GM19043 (cell line): ENCODE results near the gene RHEX.
A peak's percentile ranks its signal among the peaks of the same experiment; 100 is the strongest.
"Not testable (repeated sequence)": the region's sequence is repeated elsewhere in the genome, so short reads cannot be mapped to it uniquely, and the experiment has no call there.

Experiments
- ATAC-seq: cut with Tn5 transposase; IDR thresholded peaks from one replicate; pipeline ENCODE4 v1.9.1; 2021; ENCODE audit warnings: low read depth; ENCODE audit not compliant: unreplicated experiment

RHEX gene, protein sequence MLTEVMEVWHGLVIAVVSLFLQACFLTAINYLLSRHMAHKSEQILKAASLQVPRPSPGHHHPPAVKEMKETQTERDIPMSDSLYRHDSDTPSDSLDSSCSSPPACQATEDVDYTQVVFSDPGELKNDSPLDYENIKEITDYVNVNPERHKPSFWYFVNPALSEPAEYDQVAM

GRCh38 chr1:206052919-206053610 is at the start of gene RHEX:
TSS of gene RHEX (plus strand) at chr1:206053173. CDS start at chr1:206097829, 44,656 bp downstream.
- ATAC-seq = not testable (repeated sequence)

DNA sequence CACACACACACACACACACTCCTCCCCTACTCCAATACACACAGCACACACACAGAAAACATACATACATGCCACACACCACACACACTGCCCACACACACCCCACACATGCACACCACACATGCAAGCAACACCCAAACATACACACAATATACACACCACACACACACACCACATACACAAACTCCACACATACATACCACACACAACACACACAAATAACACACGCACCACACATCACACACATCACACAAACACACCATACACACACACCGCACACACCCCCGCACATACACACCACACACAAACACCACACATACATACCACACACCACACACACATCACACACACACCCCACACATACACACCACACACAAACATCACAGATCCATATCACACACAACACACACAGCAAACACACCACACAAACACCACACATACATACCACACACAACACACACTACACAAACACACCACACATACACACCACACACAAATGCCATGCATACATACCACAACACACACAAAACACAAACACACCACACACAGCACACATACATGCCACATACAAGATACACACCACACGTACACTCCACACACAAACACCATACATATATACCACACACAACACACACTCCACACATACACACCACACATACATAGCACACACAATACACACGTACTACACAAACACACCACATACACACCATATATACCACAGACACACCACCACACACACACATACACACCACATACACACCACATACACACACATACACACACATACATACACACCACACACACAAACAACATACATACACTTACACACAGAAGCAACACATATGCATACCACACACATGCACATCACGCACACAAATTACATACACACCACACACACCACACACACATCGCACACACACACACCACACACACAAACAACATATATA is 48.8 kb upstream of the RHEX start:
- no peak for ATAC-seq

GRCh38 chr1:206004826-206005225 is 48.1 kb upstream of the RHEX start:
- no peak for ATAC-seq

GRCh38 chr1:206005234-206005633 is 47.7 kb upstream of the RHEX start:
- no peak for ATAC-seq

- ATAC-seq = no peak
Measured at GRCh38 chr1:206005778-206006180, 47.2 kb upstream of the RHEX start.

DNA sequence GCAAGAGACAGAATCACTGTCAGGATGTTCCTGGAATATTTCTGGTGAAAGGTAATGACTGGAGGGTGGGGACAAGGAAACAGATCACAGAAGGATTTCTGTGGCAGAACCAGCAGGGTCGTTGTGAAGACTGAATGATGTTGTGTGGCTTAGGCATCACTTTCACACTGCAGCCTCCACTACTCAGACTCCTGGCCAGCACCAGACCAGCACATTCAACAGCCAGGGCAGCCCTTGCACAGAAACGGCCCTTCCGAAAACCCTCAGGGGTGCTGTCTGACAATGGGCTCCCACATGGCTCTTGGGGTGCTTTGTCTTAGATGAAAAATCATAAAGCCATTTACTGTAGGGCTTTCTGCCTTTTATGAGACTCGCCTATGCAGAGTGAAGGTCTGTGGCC is 46.0 kb upstream of the RHEX start:
- ATAC-seq = no peak

DNA sequence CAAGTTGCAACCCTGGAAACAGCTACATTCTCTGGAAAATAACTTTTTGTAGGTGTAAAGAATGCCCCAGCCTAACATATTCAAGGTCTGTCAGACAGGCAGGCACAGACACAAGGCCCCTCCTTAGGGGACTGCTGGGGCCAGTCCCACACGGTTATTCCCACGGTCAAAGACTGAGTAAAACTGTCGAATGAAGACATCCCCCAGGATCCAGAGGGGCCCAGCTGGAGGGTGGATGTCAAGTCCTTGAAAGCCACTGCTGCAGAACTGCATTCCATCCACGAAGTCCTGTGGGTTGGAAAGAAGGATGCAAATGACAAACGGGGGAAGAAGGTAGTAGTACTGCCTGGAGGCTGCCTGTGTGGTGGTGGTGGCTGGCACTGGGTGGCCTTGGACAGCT is 42.9 kb upstream of the RHEX start:
- ATAC-seq = no peak

- no peak for ATAC-seq
Measured at GRCh38 chr1:206011057-206011456, 41.9 kb upstream of the RHEX start.

- peak; percentile 96 for ATAC-seq
Measured at GRCh38 chr1:206012086-206012859, 40.7 kb upstream of the RHEX start.

GRCh38 chr1:206013026-206013795 is 39.8 kb upstream of the RHEX start:
- ATAC-seq = no peak

DNA sequence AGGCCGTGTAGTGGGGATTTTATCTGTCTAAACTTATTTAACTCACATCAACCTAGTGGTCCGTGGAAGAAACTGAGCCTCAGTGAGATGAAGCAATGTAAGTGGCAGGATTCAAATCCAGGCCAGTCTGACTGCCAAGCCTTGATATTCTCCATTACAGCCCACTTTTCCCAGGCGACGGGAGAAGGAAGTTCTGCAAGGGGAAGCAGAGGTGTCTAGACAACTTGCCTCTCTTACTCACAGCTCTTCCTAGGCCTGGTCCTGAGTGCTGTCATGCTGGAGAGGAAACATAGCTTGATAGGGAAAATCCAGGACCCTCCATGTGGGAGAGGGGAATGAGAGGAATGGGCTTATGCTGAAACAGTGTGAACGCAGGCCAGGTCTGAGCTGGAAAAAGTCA is 38.4 kb upstream of the RHEX start:
- ATAC-seq = no peak

DNA sequence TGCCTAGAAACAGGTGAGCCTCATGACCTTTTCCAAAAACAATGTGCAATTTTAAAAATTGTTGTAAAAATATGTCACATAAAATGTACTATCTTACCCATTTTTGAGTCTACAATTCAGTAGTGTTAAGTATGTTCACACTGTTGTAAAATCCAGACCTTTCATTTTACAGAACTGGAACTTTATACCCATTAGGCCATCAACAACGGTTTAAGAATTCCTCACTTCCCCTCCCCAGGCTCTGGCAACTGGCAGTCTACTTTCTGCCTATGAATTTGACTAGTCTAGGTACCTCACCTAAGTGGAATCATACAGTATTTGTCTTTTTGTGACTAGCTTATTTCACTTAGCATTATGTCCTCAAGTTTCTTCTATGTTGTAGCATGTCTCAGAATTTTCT is 37.9 kb upstream of the RHEX start:
- no peak for ATAC-seq

- ATAC-seq = no peak
Measured at GRCh38 chr1:206020393-206021007, 32.5 kb upstream of the RHEX start.

- ATAC-seq = no peak
Measured at GRCh38 chr1:206021008-206021625, 31.9 kb upstream of the RHEX start.

DNA sequence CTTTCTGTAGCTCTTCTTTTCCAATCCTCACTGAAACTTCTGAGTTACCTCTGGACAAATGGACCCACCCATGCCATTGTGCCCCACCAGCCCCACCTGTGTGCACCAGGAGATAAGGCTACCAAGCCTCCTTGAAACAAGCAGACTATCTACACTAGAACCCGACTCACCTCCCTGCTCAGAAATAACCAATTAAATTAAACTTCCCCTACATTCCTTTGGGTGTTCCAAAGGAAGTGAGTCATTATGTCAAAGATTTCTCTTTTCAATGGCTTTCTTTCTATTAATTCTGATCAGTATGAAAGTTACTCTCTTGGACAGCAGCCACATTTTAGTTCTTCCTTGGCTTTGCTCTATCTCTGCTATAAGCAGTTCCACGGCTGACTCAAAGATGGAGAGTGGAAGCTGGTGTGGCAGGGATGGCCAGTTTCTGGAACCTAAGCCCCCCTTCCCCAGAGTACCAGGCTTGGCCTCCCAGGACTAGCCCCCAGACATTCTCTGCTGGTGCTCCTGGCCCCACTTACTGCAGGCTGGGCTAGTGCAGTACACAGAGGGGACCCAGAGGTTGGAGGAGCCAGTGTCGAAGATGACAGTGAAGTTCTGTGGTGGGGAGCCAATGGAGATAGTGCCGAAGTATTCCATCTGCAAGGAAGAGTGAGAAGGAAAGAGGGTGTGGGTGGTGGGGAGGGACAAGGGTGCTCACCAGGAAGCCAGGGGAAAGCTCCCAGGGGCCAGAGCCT is 31.2 kb upstream of the RHEX start:
- ATAC-seq = no peak

GRCh38 chr1:206022766-206023165 is 30.2 kb upstream of the RHEX start:
- no peak for ATAC-seq

- ATAC-seq = no peak
Measured at GRCh38 chr1:206023695-206024094, 29.3 kb upstream of the RHEX start, which contains the start of gene CTSE. TSS of gene CTSE (minus strand) at chr1:206023895. CDS start at chr1:206023791, 104 bp downstream.

DNA sequence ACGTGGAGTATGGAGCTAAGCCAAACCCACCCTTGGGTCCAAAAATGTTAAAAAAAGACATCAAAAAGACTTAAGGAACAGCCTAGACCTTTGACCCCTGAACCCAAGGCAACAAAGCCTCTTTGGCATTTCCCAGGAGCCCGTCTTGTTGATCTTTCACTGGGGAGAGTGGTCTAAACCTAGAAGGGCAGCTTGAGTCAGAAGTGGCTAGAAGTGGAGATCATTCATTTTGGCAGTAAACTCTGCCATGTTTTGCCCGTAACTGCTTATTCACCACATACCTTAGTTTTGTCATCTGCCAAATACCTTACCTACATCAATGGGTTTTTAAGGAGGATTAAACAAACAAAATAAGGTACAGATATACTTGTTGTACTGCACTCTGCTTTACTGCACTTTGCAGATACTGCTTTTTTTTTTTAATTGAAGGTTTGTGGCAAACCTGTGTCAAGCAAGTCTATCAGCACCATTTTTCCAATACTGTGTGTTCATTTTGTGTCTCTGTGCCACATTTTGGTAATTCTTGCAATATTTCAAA is 27.6 kb upstream of the RHEX start:
- no peak for ATAC-seq
